Panc1 (cell line): ENCODE results near the gene EPHB2. TPM values are rescaled to one million over a fixed set of nuclear protein-coding genes. Genes with fewer than 3 reads are reported as not detected.

Source experiments
- ATAC-seq: fragments of 200-7000 bp; cut with Tn5 transposase; 2 replicates; pipeline ENCODE4 v1.9.1; 2020; ENCODE audit warnings: mild to moderate bottlenecking, moderate library complexity
- BruUV-seq: library from RNA; stranded (reverse); fragments of 400-500 nt; replicated peaks from 2 replicates; lab custom pipeline; 2021; lab: Mats Ljungman, UMichigan
- CTCF ChIA-PET: fragments of 300-600 bp; sonication (Branson Sonifier 250); formaldehyde crosslinking; loops from one replicate; lab custom pipeline; 2022; ENCODE audit warnings: antibody characterized with exemption; lab: Charles Lee
- POLR2A ChIA-PET: fragments of 300-600 bp; sonication (Branson Sonifier 250); formaldehyde crosslinking; loops from one replicate; lab custom pipeline; 2022; ENCODE audit warnings: antibody characterized with exemption; lab: Charles Lee
- DNase-seq: peaks from one replicate; pipeline ENCODE4 v3.0.0-alpha.2; 2010; ENCODE audit warnings: low read depth, low spot score
- H3K27ac ChIP-seq: 2 replicates; pipeline ENCODE4 v1.5.1; 2011; ENCODE audit warnings: mild to moderate bottlenecking, low read length, inconsistent platforms
- H3K27me3 ChIP-seq: fragments of 200-500 bp; sonication (Bioruptor generic); 2 replicates; pipeline ENCODE4 v1.6.0; 2014; ENCODE audit warnings: low read length, inconsistent platforms; ENCODE audit not compliant: control insufficient read depth, insufficient read depth
- H3K36me3 ChIP-seq: fragments of 200-500 bp; sonication (Bioruptor generic); 2 replicates; pipeline ENCODE4 v1.5.1; 2014; ENCODE audit warnings: inconsistent platforms, mild to moderate bottlenecking, low read length, moderate library complexity; ENCODE audit not compliant: control insufficient read depth, insufficient read depth
- H3K4me1 ChIP-seq: 2 replicates; pipeline ENCODE4 v1.5.1; 2011; ENCODE audit warnings: inconsistent platforms, mild to moderate bottlenecking, low read length, moderate library complexity; ENCODE audit not compliant: control insufficient read depth, insufficient read depth
- H3K4me3 ChIP-seq, 2 experiments: 2 replicates each; pipeline ENCODE4 v1.5.1; 2011 to 2012; ENCODE audit warnings: low read depth in 2 of 2, low read length in 2 of 2, mild to moderate bottlenecking in 2 of 2, inconsistent platforms in 1 of 2, moderate library complexity in 1 of 2
- H3K9me3 ChIP-seq: fragments of 200-500 bp; sonication (Bioruptor generic); 2 replicates; pipeline ENCODE4 v1.5.1; 2014; ENCODE audit warnings: low read depth, mild to moderate bottlenecking, inconsistent platforms, low read length, moderate library complexity; ENCODE audit not compliant: control insufficient read depth, insufficient read depth
- CTCF ChIP-seq: fragments of 450-650 bp; IDR thresholded peaks from 2 replicates; pipeline ENCODE4 v1.5.1; 2017; ENCODE audit warnings: mild to moderate bottlenecking
- POLR2AphosphoS5 ChIP-seq: IDR thresholded peaks from 2 replicates; pipeline ENCODE4 v1.6.1; 2012; ENCODE audit warnings: mild to moderate bottlenecking, low read depth, low read length, moderate library complexity
- REST ChIP-seq, 2 experiments: IDR thresholded peaks; 2 replicates each; pipeline ENCODE4 v1.6.1; 2011 to 2012; ENCODE audit warnings: low read depth in 2 of 2, control low read depth in 1 of 2, low read length in 1 of 2, mild to moderate bottlenecking in 1 of 2, moderate library complexity in 1 of 2; ENCODE audit not compliant: insufficient read depth in 1 of 2
- SIN3A ChIP-seq: IDR thresholded peaks from 2 replicates; pipeline ENCODE4 v1.6.1; 2012; ENCODE audit warnings: low read depth, mild to moderate bottlenecking, low read length, moderate library complexity, borderline replicate concordance; ENCODE audit not compliant: insufficient read depth
- TCF7L2 ChIP-seq: IDR thresholded peaks from 2 replicates; pipeline ENCODE4 v1.6.1; 2011; ENCODE audit warnings: mild to moderate bottlenecking, low read depth, low read length, inconsistent platforms
- in situ Hi-C: cut with HindIII; loops from 2 replicates; pipeline ENCODE4 v1.10.0; 2016; ENCODE audit warnings: low sequenced_read_pairs, low pct_unique_long_range_greater_than_20kb
- intact Hi-C: fragments of 100-400 bp; cut with micrococcal nuclease; formaldehyde crosslinking; loops from one replicate; pipeline ENCODE4 v1.10.0; 2022; ENCODE audit not compliant: unreplicated experiment
- total RNA-seq: library from RNA; stranded (reverse); gene quantifications from one replicate; pipeline ENCODE4 v1.2.1, GENCODE V29; 2021; ENCODE audit not compliant: unreplicated experiment

Gene EPHB2
- total RNA-seq, 1 experiment from 2014 or later: 29.0 TPM

- no peak for TF ChIP-seq SIN3A
- no peak for TF ChIP-seq CTCF
- no peak for TF ChIP-seq POLR2AphosphoS5
- no peak for TF ChIP-seq TCF7L2
- no peak for TF ChIP-seq REST (IDR thresholded peaks at IDR 0.05; ENCODE audit: insufficient read depth in 1 of 2, low read depth in 2 of 2, low read length in 1 of 2)
- BruUV-seq: no TSS peak
- Histone ChIP-seq H3K4me1 (no peaks in the 10 kb centered on the region), H3K27me3 (no peaks in the 10 kb centered on the region), H3K9me3 (no peaks in the 10 kb centered on the region), H3K27ac (no peak overlapping the region), H3K36me3 (no peaks in the 10 kb centered on the region), H3K4me3 (no peak overlapping the region)
- intact Hi-C loops: no loop called here
- in situ Hi-C loops: no loop called here
- ATAC-seq (no peak), DNase-seq (no peak)
- ChIA-PET POLR2A (no interaction called here), CTCF (no interaction called here)
Measured at GRCh38 chr1:22951796-22952195, 241.2 kb downstream of the EPHB2 start.

- intact Hi-C loops: no loop called here
- ChIA-PET CTCF (interaction anchor here (0.8 kb wide), 1 partner anchor 13 kb away, joined by 6 read pairs; no protein-coding TSS in a partner anchor), POLR2A (no interaction called here)
- no peaks in the 10 kb centered on the region for H3K36me3 ChIP-seq
- TF ChIP-seq TCF7L2: no peak
- no peak for TF ChIP-seq CTCF
- no peak for TF ChIP-seq REST (IDR thresholded peaks at IDR 0.05; ENCODE audit: insufficient read depth in 1 of 2, low read depth in 2 of 2, low read length in 1 of 2)
- no peak overlapping the region for H3K4me3 ChIP-seq
- DNase-seq (no peak), ATAC-seq (no peak)
- no peaks in the 10 kb centered on the region for H3K27me3 ChIP-seq
- in situ Hi-C loops: no loop called here
- H3K27ac ChIP-seq: no peak overlapping the region
- H3K4me1 ChIP-seq: no peaks in the 10 kb centered on the region
- H3K9me3 ChIP-seq: no peaks in the 10 kb centered on the region
- BruUV-seq: no TSS peak
Measured at GRCh38 chr1:22952694-22953056, 242.0 kb downstream of the EPHB2 start.
